Measurements from ENCODE around the gene MAK. TPM values are rescaled to one million over a fixed set of nuclear protein-coding genes. Genes with fewer than 3 reads are reported as not detected.

The MAK gene
- total and polyA plus RNA-seq, 2 of the 13 experiments (the other 11 are each of a cell fraction or from before 2014, with no cell fraction given): 0.04 TPM; not detected in 1

GRCh38 chr6:10720960-10721849, 117.1 kb downstream of the MAK start (continued):
- TF ChIP-seq ZNF318 (CRISPR knock-in tag; IDR thresholded peaks at IDR 0.05) (peak; percentile 96), STAG1 (CRISPR knock-in tag; IDR thresholded peaks at IDR 0.05) (peak; percentile 22; the same call in 1 of the 2 replicates), AFF4 (CRISPR knock-in tag; IDR thresholded peaks at IDR 0.05) (peak; percentile 100), ZNF761 (CRISPR knock-in tag; conservative IDR thresholded peaks at IDR 0.05) (0 out of 2 replicates have a peak, but pooled peaks have one; percentile 24), ZNF350 (CRISPR knock-in tag; IDR thresholded peaks at IDR 0.05; ENCODE audit: borderline replicate concordance, low read depth) (peak; percentile 1; the same call in 1 of the 2 replicates), ZNF629 (CRISPR knock-in tag; conservative IDR thresholded peaks at IDR 0.05) (peak; percentile 10; the same call in 1 of the 2 replicates), TEAD3 (CRISPR knock-in tag; optimal IDR thresholded peaks at IDR 0.05; ENCODE audit: borderline replicate concordance) (peak; percentile 36), TFE3 (CRISPR knock-in tag; IDR thresholded peaks at IDR 0.05) (peak; percentile 68)
